HG02870 (cell line): ENCODE measurements around the gene SOX21.

Experiments
- ATAC-seq: cut with Tn5 transposase; IDR thresholded peaks from one replicate; pipeline ENCODE4 v1.9.1; 2021; ENCODE audit warnings: mild to moderate bottlenecking, moderate library complexity; ENCODE audit not compliant: unreplicated experiment

The SOX21 gene

DNA sequence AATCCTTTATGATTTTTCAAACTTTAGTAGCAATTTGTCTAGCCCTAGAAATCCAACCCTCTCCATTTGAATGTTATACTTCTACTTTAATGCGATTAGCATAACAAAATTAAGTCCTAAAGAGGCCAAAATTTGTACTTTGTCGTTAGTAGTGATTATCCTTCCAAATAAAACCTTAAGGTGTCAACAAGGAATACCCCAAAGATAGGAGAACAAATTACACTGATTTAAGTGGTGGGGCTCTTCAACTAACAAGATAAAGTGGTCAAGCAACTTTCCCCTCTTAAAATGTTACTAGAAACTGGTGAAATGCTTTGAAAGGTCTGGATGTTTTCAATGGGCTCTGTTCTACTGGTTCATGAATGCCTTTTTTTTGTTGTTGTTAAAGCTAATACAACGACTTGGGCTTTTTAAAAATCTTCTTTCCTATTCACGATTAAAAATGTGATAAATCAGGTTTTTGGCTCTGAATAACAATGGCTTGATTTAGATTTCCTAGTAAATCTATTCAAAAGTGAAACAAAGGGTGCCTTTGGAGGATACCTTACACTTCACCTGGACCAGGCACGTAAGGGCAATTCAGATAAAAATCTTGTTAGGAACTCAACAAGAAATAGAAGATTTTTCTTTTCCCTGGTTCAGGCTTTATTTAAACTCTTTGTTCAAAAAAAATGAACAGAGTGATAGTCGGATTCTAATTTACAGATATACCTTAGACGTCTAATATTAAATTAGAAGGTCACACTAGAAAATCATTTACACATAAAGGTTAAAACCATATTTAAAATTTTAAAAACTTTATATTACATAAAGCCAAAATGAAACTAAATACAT lies 3.1 kb downstream of the SOX21 start:
- no peak for ATAC-seq

DNA sequence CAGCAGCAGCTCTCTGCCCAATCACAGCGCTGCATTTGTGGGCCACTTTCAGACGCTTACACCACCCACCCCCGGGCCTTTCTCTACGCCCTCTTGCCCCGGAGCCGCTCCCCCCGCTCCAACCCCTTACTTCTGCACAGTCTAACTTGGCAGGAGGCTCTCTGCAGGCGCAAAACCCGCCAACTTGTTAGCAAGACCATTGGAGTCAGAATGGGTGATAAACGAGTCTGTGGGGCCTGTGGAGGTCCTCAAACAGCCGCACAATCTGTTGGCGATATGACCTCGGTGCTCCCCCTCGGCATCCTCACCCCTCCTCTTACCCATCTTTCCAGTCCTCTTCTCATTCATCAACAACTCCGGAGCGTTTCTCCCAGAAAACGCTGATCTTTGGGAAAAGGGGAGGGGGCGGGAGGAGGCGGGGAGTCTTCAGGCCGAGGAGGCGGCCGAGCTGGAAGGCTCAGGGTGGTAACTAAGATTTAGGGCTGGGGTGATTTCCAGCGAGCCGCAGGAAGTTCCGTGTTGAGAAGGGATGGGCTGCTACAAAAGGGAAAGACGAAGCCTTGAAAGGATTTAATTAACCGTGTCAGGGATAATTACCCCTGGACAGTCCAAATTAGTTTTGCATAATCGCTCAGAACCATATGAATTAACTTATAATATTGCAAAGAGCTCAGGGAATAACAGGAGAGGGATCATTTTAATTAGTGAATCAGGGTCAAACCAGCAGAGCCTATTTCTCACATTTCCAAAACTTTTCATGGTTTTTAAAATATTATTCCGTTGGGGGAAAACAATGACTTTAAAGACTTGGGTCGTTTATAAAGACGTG lies 4.1 kb downstream of the SOX21 start:
- ATAC-seq, result no peak

DNA sequence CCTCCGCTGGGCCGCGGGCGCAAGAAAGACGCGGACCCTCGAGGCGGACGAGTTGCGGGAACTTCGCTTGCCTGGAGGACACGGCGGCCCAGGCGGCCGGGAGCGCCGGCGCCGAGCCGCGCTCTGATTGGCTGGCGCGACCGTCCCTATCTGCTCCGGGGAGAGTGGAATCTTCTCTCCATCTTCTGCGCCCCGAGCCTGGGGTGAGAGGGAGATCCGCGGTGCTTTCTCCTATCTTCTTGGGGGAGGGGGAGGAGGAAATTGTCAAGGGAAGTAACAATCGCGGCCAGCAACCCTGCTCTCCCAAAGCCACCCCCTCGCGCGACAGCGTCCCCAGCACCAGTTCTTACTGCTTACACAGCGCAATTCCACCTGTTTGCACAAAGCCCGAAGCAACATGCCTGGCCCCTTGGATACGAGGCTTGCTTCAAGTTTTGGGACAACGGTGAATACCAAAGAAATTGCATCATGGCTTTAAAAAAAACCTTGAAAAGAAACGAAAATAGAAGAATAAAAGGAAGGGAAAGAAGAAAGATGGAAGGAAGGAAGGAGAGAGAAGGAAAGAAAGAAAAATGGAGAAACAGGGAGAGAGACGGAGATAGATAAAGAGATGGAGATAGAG lies 4.8 kb downstream of the SOX21 start:
- ATAC-seq, result no peak

DNA sequence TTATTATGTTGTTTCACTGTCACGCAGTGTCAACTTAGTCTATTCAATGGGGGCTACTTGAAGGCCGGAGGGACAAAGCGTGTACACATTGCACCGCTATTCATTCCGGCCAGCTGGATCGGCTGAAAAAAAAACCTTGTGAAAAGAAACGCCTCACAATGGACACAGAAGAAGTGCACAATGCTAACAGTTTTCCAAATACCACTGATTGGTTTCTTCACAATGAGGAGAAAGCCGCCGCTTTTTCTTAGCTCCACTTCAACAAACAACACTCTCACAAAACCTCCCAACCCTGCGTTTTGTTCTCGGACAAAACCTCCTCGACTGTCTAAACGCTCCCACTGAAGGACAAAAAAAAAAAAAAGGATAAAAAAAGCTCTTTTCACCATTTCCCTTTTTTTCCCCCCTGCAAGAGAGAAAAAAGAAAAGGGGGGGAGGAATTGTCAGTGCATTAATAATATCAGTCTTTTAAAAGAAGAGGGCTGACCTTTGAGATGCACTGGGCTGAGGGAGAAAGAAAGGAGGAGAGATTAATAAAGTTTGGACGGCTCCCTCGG lies 5.4 kb downstream of the SOX21 start:
- ATAC-seq, result no peak

DNA sequence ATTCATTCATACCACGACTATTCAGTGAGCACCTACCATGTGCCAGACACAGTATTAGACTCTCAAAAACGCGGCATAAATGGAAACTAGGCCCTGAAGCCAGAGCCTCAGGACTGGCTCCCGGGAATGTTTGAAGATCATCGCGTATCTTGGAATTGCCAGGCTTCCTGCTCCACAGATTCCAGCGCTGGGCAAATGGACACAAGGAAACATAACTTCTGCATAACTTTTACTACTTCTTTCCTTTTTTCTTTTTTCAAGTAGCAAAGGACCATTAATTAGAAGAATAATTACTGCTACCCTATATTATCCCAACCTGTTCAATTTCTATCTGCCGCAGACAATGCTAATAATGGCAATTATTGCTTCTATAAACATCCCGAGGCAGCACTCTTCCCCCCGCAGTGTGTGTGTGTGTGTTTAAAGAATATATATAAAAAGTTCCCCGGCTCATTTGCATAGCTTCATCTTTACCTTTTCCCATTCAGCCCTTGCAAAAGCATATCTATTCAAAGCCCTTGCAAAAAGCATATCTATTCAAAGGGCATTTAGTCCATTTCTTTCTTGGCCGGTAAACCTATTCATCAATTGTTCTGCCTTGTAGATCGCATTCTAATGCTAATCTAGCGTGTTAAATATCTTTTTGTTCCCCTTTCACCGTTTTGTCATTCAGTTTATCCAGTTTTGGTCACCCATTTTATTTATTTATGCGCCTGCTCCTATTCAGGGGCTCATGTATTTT lies 6.1 kb downstream of the SOX21 start:
- ATAC-seq, result no peak

DNA sequence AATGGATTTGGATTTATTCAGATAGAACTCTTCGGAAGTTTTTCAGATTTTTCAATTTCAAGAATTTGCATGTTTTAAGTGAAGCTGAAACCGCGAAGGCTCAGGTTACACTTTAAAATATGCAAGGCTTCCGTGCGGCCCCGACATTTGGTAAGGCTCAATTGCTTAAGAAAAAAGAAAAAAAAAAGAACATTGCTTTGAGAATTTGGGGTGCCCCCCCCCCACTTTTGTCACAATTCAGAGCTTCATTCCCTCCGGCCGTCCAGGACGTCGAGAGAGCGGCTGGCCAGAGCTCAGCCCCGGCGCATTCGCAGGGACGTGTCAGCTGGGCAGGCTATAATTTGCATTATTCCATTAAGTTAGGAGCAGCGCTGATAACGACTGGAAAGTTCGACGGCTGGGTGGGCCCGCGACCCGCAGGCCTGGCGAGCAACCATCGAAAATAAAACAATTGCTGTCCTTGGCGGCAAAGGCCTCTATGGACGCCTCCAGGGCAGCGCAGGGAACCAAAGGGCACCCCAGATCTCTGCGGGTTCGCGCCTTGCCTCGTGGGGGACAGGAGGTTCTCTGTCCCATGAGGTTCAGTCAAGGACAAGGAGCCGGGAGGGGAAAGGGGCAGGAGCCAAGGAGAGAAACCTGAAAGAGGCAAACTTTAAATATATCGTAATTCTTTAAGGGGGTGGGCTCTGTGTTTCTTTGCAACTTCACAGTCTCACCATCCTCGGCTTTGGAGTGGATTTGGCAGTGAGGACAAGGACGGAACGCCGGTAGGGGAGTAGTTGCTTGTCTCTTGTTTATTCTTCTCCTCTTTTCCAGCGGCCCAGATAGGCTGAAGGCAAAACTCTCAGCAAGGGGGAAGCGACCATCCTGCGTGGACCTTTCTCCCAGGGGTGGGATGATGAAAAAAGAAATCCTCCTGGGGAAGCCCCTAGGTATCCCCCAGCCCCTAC lies 7.0 kb downstream of the SOX21 start:
- ATAC-seq, result no peak

DNA sequence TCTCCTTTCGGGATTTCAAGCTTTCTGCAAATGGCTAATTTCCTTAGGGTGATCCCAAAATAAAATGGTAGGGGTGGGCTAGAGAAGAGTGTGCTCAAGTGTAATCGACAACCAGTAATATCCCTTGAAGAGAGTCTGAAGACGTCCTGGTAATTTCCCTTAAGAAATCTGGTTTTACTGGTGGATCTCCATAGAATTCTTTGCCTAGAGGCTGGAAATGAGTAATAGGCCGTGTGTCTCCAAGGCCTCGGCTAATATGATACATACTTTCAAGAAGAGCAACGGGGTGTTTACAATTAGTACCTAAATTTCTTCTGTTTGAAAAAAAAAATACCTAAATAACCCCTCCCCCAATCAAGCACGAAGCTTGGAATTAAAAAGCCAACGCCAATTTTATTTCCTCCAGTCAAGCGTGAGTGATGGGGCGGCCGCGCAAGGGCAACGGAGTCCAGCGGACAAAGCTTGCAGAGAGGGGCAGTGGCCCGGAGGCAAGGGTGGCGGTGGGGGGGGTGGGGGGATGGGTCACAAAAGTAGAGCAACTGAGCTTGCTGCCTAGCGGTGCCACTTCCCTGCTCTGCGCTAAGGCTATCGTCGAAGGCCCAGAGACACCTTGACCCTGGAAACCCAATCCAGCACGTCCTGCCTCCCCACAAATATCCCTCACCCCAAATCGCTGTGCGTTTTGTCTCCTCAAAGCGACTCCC lies 7.8 kb downstream of the SOX21 start:
- no peak for ATAC-seq

DNA sequence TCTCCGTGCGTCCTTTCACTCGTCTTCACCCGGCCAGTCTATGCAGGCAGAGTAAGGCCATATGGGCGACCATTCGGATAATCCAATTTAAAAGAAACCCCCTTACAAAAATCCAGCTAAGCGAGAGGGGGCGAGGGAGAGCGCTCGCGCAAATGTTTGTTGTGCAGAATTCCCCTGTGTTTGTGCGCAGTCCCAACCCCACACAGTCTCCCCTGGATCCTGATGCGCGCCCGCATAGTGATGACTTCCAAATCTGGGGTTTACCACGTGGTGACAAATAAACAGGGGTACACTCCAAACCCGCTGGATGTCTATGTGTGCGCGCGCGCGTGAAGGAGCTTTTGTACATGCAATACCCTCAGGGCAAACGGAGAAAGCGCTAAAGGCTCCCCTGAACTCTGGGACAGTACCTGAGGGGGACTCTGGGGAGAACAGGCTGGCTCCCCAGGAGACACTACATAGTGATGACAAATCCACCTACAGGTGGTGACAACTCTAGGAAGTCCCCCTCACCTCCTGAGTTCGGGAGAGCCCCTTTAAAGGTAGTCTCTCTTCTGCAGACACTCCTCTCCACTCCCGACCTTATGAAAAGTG lies 8.5 kb downstream of the SOX21 start:
- ATAC-seq, result no peak

DNA sequence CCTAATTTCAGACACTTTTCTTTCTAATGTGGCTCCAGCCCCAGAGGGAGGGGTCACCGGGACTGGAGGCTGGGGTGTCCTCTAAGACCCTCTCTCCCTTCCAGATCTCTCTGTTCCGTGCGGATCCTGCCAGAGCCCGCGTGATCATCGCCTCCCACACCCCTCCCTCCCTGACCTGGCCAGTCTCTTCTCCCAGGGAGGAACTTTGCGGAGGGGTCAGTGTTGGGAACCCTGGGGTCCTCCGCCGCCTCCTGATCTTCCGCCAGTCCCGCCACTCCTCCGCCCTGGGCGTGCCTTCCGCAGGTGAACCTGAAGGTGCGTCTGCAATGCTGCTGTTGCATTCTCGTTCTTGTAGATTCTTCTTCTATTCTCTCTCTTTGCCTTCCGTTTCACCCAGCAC lies 9.1 kb downstream of the SOX21 start:
- no peak for ATAC-seq

DNA sequence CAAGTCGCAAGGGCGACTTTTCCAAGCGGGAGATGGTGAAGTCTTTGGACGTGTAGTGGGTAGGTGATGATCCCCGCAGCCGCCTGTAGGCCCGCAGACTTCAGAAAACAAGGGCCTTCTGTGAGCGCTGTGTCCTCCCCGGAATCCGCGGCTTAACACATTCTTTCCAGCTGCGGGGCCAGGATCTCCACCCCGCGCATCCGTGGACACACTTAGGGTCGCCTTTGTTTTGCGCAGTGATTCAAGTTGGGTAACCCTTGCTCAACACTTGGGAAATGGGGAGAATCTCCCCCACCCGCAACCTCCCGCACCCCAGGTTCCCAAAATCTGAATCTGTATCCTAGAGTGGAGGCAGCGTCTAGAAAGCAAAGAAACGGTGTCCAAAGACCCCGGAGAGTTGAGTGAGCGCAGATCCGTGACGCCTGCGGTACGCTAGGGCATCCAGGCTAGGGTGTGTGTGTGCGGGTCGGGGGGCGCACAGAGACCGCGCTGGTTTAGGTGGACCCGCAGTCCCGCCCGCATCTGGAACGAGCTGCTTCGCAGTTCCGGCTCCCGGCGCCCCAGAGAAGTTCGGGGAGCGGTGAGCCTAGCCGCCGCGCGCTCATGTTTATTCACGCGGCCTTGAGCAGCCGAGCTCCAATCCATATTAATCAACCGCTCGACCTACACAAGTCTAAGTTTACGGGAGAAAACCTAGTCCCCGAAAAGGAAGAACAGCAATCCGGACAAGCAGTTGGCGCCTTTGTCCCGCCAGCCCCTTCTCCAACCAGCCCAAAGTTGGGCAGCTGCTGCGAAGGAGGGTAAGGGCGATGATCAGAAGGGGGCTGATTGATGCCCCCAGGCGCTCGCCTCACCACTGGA lies 9.9 kb downstream of the SOX21 start:
- no peak for ATAC-seq

DNA sequence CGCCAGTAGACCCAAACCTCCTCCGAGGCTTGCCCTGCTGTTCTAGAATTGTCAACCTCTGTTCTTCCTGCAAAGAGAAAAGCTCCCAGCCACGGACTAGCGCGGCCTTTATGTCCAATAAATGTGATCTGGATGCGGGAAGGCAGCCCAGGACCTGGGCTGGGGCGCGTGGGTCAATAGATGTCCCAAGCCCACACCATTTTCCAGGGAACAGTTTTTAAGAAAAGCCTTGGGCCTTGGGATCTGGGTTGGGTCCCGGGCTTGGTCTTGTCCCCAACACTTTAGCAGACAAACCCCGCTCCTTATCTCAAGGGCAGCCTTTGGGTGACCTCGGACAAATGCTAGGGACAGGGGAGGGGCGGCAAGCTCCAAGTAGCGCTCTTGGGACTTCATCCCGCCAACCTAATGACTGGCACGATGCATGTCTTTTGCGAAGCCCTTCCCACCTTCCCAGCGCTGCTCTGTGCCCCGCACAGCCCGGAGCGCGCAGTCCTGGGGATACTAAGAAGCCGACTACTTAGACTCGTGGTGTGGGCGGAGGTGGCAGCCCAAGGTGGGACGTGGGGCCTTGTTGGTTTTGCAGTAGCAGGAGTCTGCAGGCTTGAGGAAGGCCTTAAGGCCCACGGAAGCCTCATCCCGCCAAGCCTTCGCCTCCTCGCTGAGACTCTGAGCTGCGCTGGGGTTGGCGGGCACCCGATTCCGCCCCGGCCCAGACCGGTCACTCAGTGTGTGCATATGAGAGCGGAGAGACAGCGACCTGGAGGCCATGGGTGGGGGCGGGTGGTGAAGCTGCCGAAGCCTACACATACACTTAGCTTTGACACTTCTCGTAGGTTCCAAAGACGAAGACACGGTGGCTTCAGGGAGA lies 10.8 kb downstream of the SOX21 start:
- ATAC-seq, result no peak

DNA sequence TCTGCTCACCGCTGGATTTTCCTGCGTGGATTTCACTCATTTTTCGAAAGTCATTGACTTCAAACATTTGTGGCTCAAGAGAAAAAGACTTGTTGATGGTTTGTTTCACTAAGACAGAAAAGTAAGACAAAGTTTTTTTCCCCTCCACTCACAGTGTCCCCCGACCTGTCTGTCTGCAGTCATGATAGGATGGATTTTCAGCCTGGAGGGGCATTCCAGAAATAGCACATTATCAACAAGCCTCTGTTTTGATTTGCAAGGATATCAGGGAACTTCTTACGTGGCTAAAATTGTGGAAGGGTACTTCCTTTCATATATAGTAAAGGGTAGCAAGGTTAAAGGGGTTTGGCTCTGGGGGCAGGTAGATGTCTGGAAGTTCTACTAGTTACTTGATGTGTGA lies 11.8 kb downstream of the SOX21 start:
- no peak for ATAC-seq

DNA sequence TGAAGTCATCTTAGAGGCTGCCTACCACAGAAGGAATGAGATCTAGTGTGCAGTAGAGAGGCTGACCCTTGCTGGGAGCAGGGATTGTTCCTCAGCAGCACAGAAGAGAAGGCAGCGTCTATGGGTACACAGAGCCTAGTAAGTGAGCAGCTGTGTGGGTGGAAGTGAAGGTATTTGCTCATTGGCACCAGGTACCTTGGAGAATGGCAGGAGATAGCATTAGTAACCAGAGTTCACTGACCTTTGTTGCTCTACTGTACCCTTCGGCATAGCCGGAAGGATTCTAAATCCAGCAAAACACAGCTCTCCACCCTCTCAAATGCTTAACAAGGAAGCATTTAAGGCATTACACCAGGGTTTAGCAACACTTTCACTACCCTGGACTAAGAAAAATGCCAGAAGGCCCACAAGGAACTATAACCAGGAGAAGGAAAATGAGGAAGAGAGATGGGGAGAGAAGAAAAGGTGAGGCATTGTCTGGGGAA lies 12.3 kb downstream of the SOX21 start:
- no peak for ATAC-seq

DNA sequence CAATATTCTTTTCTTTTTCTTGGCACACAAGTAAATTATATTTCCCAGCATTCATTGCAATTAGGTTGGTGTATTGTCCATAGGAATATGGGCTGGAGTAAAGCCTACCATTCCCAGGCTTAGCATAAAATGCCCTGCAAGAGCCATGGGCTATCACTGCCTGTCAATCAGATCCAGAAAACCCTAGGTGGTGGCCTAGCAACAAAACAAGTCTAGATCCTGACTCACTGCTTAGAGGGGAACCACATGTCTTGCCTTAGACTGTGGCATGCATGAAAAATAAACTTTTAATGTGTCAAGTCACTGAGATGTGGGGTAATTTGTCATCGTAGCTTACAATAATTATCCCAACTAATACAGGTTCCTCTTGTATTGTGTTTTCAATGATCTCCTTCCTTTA lies 16.2 kb downstream of the SOX21 start:
- ATAC-seq, result no peak

DNA sequence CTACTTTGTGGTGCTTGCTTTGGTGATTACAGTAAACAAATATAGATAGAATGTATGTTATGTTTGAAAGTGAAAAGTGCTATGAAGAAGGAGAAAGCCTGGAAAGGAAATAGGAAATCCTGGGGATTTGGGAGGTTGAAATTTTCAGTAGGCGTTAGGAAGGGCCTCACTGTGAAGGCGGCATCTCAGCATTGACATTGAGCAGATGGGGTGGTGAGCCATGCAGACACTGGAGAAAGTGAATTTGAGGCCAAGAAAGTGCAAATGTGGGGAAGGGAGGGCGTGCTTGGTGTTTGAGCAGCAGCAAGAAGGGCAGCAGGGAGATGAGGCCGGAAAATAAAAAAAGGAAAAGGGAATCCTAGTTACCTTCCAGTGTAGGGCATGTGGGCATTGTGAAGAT lies 20.3 kb downstream of the SOX21 start:
- no peak for ATAC-seq

DNA sequence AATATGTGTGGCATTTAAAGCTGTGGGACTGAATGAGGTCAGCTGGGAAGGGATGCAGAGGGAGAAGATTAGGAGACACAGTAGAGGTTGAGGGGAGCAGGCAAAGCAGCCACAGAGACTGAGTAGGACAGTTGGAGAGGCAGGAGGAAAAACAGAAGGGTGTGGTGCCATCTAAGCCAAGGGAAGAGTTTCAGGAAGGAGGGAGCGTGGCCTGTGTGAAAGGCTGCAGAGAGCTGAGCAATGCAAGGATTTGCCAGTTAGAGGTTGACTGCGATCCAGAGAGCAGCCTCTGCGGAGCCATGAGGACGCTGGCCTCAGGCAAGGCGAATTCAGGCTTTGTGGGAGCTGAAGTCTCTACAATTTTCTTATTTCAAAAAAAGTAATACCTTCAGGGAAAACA lies 28.9 kb downstream of the SOX21 start:
- no peak for ATAC-seq

DNA sequence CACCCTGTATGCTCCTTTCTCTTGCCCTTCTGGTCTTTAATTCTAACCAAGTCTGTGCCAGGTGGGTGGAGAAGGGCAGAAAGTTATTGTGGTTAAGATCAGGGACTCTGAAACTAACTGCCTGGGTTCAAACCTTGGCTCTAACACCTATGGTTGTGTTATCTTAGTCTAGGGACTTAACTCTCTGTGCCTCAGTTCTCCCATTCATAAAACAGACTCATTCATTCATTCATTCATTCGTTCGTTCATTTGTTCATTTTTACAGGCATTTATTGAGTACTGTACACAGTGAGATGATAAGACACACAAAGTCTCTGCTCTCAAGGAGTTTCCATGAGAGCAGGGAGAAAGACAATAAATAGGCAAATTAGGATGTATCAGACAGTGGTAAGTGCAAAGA lies 30.1 kb downstream of the SOX21 start:
- no peak for ATAC-seq
